Retina (tissue), 1 donor: ENCODE data around the gene PARP12.
"Not testable (repeated sequence)": the region's sequence is repeated elsewhere in the genome, so short reads cannot be mapped to it uniquely, and the experiment has no call there.

Experiments used
- DNase-seq: peaks from one replicate; pipeline ENCODE4 v3.0.0-alpha.2; 2016

The PARP12 gene

GRCh38 chr7:140062528-140063299, at the start of gene PARP12:
Gene PARP12 (minus strand): TSS chr7:140062951. CDS start chr7:140062847, 104 bp downstream.
- DNase-seq, result peak; percentile 87

- not testable (repeated sequence) for DNase-seq
Measured at GRCh38 chr7:140108777-140109176, 46.0 kb upstream of the PARP12 start.

GRCh38 chr7:140096459-140096858, 33.7 kb upstream of the PARP12 start:
- DNase-seq, result no peak

GRCh38 chr7:140093375-140093774, 30.6 kb upstream of the PARP12 start:
- DNase-seq, result no peak

- DNase-seq, result no peak
Measured at GRCh38 chr7:140085447-140085846, 22.7 kb upstream of the PARP12 start.

- no peak for DNase-seq
Measured at GRCh38 chr7:140084972-140085371, 22.2 kb upstream of the PARP12 start.

- no peak for DNase-seq
Measured at GRCh38 chr7:140084142-140084655, 21.4 kb upstream of the PARP12 start.

GRCh38 chr7:140082770-140083169, 20.0 kb upstream of the PARP12 start:
- no peak for DNase-seq

- DNase-seq, result no peak
Measured at GRCh38 chr7:140081774-140082425, 19.1 kb upstream of the PARP12 start.

- no peak for DNase-seq
Measured at GRCh38 chr7:140080919-140081318, 18.2 kb upstream of the PARP12 start.

- peak; percentile 32 for DNase-seq
Measured at GRCh38 chr7:140079121-140079536, 16.4 kb upstream of the PARP12 start.

- DNase-seq, result no peak
Measured at GRCh38 chr7:140078392-140078791, 15.6 kb upstream of the PARP12 start.

- DNase-seq, result no peak
Measured at GRCh38 chr7:140074780-140075179, 12.0 kb upstream of the PARP12 start.

- no peak for DNase-seq
Measured at GRCh38 chr7:140070546-140070945, 7.8 kb upstream of the PARP12 start.

GRCh38 chr7:140069298-140069949, 6.7 kb upstream of the PARP12 start:
- no peak for DNase-seq

GRCh38 chr7:140068033-140068432, 5.3 kb upstream of the PARP12 start:
- no peak for DNase-seq

GRCh38 chr7:140067052-140067451, 4.3 kb upstream of the PARP12 start:
- no peak for DNase-seq

GRCh38 chr7:140062118-140062527, 628 bp downstream of the PARP12 start:
- peak; percentile 56 for DNase-seq

- DNase-seq, result no peak
Measured at GRCh38 chr7:140061607-140061930, 1.2 kb downstream of the PARP12 start.

- DNase-seq, result peak; percentile 19
Measured at GRCh38 chr7:140060788-140061606, 1.8 kb downstream of the PARP12 start.

- DNase-seq, result no peak
Measured at GRCh38 chr7:140060243-140060630, 2.5 kb downstream of the PARP12 start.

- peak; percentile 3 for DNase-seq
Measured at GRCh38 chr7:140059273-140060242, 3.2 kb downstream of the PARP12 start.
